ENCODE measurements around the gene CACNA1C. TPM values are rescaled to one million over a fixed set of nuclear protein-coding genes. Genes with fewer than 3 reads are reported as not detected.
"Not testable (repeated sequence)": the region's sequence is repeated elsewhere in the genome, so short reads cannot be mapped to it uniquely, and the experiment has no call there.

CACNA1C gene
- total RNA-seq, 1 donor from 2014 or later, result 0.42 TPM

DNA sequence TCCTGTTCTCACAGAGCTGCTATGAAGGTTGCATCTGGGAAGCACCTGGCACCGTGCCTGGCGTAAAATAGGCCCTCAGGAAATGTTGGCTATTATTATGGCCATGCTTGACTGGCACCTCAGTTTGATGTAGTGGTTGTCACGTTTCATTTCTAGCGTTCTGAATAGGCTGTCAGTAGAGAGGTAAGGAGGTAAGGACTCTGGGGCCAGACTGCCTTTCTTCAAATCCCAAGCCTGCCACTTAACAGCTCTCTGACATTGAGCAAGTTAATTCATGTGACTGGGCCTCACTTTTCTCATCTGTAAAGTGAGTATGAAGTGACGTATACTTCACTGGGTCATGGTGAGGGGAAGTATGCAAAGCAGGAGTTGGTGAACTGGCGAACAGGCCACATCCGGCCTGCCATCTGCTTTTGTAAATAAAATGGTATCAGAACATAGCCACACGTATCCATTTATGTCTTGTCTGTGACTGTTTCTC, 196.2 kb downstream of the CACNA1C start:
- intact Hi-C loops (cut with micrococcal nuclease), result no loop called here

DNA sequence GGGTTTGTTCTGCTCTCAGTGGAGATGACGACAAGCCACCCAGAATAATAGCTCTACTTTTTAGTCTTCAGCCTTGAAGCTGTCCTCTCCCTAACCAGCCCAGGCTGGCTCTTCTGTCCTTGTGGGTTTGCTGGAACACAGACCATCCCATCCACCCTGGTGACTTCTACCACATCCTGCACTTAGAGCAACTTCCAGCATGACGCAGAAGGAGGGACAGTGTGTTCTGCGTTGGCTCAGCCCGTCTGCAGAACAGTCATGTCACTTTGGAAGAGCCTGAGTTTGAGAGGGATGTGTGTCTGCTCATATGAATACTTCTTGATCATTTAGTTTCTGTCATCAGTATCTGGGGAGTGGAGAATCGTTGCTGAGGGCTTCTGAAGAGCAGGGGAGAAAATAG, 198.0 kb downstream of the CACNA1C start:
- intact Hi-C loops (cut with micrococcal nuclease), result no loop called here

DNA sequence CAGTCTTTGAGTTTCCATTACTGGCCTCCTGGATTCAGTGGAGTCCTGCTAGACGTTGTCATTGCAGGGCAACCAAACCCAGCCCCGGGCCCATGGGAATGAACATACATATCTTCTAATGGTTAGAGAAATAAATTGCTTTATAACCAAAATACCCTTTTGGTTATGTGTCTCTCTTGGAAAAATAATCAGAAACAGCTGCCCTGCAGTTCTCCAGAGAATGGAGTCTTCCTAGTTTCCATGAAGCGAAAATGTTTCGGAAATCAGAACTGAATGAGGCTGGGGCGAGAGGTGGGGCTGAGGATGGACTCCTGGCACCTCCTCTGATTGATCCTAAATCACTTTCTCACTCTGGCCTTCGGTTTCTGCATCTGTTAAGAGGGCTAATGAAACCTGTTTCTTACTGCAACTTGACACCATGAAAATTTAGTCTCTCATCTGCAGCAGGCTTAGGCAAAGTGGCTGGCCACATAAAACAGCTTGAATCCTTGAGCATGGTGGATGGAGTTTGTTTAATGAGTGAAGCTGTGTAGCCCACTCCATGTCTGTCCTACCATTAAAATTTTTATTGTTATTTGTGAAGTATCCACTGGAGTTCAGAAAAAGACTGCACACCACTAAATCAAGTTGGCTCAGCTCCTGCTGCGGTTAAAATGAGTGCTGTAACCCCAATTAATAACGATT, 198.9 kb downstream of the CACNA1C start:
- intact Hi-C loops (cut with micrococcal nuclease), result no loop called here

DNA sequence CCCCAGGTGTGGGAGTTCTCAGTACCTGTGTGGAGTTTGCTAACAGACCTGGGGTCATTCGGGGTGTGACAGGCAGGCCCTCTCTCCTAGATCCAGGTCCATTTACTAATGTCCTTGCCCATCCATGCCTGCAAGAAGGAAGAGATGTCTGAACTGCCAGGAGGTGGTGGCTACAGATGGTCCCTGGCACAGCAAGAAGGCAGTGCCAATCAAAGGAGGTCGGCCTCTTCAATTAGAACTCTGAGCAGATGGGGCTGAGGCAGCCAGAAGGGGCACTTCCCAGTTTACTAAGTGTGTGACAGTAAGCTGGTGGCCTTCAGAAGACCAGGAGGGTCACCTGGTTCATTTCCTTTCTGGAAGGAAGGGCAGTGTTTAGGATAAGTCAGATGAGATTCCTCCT, 202.5 kb downstream of the CACNA1C start:
- intact Hi-C loops (cut with micrococcal nuclease), result no loop called here

DNA sequence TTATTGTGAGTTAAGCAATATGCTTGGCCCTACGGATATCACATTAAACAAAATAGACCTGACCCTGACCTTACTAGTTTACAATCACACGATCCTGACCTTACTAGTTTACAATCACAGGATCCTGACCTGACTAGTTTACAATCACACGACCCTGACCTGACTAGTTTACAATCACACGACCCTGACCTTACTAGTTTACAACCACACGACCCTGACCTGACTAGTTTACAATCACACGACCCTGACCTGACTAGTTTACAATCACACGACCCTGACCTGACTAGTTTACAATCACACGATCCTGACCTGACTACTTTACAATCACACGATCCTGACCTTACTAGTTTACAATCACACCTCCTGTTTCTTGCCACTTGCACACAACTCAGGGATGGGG, 202.9 kb downstream of the CACNA1C start:
- intact Hi-C loops (cut with micrococcal nuclease), result not testable (repeated sequence)

DNA sequence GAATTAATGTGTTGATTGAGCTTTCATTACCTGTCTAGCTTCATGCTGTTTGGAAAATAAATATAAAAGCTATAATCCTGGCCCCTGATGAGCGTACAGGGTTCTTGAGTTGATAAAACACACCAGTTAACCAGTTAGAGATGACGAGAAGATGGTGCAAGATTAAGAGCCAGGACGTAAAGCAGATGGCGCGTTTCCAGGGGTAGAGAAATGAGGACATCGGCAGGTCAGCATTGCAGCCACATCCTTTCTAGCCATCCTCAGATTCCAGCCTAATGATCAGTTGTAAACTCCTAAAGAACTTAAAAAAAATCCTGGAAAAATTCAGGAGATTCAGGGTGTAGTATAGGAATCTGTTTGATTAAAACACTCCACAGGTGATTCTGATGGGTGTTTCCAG, 203.7 kb downstream of the CACNA1C start:
- intact Hi-C loops (cut with micrococcal nuclease), result no loop called here

DNA sequence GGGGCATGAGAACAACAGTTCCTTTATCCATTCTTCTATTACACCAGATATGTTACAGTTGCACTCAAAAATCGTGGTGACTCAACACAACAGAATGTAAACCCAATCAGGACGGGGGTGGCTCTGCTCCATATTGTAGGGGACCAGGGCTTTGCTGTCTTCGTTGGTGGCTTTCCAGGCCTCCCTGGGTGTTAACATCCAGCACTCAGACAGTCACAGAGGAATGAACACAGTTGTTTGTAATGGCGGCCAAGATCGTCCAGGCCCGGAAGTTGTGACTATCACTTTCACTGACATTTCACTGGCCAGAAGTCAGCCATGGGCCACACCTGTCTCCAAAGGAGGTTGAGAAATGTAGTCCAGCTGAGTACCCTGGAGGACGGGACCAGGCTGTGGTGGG, 204.1 kb downstream of the CACNA1C start:
- intact Hi-C loops (cut with micrococcal nuclease), result no loop called here

DNA sequence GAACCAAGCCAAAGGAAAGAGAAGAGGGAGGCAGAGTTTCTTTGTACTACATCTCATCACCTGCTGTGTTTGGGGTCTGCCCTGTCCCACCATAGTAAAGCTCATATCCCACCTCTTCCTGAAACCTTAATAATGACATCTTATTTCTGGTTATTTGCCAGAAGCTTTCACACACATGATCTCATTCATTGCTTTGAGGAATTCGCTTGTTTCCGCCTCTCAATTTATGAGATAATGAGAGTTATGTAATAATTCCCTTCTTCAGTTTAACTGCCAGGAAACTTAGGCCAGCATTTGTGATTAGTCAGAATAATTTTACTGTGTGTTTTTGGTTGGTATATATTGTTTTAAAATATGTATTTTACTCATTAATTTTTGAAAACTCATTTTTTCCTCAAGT, 205.2 kb downstream of the CACNA1C start:
- intact Hi-C loops (cut with micrococcal nuclease), result no loop called here

DNA sequence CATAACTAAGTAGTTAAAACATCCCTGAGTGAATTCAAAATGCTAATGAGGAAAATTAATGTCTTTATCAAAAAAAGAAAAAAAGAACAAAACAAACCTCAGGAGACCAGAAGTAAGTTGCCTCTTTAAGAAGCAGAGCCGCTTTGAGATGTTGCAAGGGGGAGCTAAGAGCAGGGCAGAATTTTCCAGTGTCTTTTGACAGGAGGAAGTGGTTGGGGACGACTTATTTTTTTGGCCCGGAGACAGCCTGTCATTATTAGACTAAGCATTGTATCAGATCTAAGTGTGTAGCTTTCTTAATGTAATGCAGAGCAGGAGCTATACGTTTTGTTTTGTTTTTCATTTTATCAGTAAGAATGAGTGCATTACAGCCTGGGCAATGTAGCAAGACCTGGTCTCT, 206.6 kb downstream of the CACNA1C start:
- intact Hi-C loops (cut with micrococcal nuclease), result no loop called here

DNA sequence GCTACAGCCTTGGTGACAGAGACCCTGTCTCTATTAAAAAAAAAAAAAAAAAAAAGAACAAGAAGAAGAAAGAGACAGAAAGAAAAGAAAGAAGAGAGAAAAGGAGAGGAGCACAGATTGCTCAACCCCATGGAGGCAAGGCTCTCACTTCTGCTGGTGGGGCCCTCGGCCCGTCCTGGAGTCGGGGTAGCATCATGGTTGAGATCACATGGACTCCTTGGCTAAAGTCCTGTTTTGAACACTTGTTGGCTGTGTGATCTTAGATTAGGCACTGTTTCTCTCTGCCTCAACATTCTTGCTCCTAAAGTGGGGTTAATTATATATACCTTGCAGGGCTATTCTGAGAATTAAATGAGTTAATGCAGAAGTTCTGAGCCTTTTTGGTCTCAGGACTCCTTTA, 207.7 kb downstream of the CACNA1C start:
- intact Hi-C loops (cut with micrococcal nuclease), result no loop called here

DNA sequence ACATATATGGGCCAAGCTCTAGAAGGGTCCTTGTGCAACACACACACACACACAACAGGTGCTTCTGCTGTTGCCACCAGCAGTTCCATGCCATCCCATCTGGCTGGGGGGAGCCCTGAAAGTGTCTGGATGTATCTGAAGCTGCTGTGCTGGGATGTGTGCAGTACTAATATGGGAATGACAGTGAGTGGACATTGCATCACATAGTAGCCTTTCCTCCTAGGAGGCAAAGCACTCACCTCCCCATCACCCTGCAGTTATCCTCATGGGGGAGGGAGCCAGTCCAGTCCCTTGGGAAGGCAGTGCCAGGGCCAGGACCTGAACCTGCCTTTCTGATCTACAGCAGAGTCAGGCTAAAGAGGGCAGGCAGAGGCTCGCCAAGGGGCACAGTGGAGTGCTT, 208.9 kb downstream of the CACNA1C start:
- intact Hi-C loops (cut with micrococcal nuclease), result no loop called here

DNA sequence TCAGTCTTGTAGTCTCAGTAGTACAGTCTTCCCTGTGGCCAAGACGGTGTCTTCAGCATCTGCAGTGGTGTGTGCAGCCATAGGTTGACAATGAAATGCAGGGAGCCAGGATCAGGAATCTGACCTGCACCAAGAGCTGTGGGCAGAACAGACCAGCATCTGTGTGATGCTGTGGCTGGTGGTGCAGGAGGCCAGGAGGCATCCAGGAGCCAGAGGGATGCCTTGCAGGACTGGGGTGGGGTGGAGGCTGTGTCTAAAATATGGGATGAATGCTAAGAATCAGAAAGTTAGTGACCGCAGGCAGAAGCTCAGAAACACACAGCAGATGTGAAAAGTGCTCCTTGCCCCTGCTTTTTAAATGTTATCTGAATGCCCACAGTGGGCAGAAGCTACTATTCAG, 209.7 kb downstream of the CACNA1C start:
- intact Hi-C loops (cut with micrococcal nuclease), result no loop called here

DNA sequence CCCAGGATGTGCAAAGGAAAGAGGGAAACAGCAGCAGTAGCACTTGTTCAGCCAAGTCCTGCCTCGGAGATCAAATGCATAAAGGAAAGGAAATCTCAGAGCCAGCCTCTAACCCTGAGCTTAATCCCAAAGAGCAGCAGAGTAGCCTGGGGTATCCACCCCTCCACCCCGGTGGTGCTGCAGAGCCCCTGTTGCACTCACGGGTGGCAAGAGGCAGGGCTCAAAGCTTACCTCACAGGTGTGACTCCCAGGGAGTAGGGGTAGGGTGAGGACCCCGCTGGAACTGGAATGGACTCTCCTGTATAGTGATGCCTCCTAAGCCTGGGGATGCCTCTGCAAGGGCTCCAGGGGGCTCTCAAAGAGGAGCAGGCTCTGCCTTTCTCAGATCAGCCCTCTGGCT, 211.1 kb downstream of the CACNA1C start:
- intact Hi-C loops (cut with micrococcal nuclease), result no loop called here

DNA sequence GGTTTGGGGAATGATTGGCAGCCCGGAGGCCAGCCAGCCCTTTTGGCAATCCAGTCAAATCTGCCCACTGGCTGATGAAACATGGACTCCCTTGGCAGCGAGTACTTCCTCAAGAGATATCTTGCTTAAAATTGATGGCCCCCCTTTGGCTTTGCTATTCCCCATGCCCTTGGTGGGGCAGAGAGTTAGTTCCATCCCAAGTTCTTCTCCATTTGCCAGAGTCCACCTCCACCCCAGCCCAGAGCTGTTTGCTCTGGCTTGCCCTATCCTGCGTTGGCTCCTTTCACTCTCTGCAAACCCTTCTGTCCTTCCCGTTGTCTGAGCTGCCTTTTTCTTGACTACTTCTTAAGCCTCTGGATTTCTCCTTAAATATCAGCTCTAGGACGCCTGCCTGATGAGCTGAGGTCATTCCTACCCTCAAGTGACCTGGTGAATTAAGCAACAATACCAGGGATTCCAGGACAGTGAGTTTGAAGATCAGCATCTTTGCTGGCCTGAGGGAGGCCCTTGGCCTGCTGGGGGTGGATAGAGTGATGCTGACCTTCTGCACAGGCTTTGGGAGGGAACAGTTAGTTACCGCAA, 212.0 kb downstream of the CACNA1C start:
- intact Hi-C loops (cut with micrococcal nuclease), result no loop called here

DNA sequence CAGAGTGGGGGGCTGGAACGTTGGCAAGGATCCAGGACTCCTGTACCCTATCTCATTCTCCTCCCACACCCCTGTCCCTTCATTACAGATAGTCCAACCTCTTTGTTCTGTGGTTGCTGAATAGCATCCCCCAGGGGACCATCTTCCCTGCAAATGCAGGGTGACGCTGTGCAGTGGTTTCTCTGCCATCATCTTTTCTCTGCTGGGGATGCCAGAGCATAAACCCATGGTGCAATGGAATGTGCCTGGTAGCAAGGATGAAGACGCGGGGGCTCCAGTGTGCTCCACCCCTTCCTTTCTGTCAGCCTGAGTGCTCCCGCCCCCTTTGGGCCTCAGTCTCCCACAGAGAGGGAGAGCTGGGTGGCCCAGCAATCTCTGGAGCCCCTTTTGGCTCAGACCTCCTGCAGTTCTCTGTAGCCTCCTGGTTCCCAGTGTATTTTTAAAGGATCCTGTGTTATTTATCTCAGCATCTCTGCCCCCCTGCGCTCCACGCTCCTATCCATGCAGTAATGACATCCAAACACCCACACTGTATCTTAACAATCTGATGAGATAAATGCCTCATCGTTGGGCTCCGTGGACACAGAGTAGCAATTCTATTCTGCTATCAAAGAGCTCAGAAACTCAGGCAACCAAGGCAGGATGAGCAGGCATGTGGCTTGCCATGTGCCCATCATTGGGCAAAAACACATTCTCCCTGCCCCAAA, 212.8 kb downstream of the CACNA1C start:
- intact Hi-C loops (cut with micrococcal nuclease), result no loop called here

DNA sequence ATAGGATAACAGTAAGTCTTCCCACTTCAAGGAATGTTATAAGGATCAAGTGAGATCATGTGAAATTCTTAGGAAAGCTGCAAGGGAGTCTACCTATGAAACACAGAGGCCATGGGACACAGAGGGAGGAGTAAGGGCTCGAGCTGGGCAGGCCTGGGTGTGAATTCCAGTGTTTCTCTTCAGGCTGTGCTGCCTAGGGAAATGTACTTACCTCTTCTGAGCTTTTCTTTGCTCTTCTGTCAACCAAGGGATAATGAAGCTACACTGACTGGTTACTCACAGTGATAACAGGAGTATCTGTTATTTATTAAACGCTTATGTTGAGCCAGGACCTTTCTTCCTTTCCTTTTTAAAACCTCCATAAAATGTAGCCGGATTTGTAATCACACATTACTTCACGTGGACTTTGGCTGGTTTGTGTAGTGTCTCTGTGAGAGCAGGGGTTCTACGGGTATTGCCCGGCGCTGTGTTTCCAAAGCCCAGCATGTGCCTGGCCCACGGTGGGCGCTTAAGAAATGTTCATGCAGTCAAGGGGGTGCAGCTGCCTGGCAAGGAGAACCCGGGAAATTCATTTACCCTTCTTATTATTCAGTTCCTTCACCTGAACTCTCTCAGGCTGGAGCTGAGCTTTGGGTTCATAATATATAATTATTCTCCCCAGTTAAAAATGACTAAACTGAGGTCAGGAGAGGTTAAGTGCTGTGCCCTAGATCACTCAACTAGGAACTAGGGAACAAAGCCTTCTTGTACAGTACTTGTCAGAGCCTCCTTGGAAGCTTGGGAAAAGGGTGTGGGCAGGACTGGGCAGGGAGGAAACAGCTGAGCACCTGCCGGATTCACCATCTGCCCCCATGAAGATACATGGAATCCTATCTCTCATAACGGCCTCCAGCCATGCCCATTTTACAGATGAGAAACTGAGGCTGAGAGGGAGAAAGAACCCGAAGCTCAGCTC, 214.2 kb downstream of the CACNA1C start:
- intact Hi-C loops (cut with micrococcal nuclease), result no loop called here

DNA sequence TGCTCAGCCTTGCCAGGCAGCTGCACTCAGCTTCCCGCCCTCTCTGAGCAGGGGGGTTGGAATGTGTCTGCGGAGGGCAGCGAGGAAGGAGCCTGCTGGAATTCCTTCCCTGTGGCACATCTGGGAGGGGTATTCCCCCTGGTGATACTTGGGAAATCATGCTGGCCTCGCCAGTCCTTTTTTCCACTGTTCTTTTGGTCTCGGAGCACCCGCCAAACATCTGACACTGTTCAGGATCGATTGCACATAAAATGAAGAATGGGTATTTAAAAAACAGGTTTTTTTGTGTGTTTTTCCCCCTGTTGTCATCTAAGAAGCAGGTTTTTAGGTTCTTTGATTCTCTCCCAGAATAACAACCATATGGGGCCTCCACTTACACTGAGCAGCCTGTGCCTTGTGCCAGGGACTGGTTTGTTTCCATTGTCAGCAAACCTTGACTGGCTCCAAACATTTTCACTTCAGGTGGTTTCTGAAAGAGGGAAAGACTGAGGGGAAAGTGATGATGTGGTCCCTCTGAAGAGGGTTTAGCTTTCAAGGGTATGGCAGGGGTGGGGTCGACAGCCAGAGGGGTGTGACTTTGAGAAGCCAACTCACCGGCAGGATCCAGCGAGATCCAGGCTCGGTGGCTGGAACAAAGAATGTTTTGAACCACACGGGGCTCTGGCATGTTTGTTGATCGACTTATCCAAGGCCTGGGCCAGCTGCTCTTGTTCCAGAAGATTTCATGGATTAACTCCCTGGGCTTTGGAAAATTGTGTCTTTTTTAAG, 215.1 kb downstream of the CACNA1C start:
- intact Hi-C loops (cut with micrococcal nuclease), result no loop called here

DNA sequence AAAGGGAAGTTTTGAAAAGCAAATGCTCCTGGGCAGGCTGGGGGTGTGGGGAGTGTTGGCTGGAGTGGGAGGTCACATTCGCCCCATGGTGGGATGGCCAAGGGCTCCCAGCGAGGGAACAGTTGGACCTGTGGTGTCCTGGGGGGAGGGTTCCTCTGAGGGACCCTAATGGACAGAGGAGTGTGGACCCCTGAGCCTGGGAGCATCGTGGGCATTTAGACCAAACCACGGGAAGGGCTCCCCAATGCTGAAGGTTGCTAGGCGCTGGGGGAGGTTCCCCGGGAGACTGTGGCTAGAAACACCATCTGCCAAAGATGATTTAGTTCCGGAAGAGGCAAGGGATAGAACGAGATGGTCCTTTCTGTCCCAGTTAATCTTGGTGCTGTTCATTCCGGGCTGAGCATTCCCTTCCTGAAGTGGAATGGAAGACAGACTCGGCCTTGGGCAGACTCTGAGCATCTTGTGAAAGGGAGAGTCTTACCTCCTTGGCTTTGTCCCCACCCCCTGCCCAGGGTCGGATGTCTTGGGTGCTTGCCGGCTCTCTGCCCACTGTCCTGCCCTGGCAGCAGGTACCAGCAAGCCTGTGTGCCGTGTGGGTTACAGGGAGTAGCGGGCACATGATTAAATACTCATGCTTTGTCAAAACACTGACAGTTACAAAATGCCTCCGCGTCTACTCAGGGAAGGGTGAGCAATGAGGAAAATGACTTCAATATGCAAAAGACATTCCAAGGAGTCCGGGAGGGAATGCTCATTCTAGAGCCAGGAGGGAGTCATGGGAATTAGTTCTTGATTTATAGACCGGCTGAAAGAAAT, 215.9 kb downstream of the CACNA1C start:
- intact Hi-C loops (cut with micrococcal nuclease), result no loop called here

DNA sequence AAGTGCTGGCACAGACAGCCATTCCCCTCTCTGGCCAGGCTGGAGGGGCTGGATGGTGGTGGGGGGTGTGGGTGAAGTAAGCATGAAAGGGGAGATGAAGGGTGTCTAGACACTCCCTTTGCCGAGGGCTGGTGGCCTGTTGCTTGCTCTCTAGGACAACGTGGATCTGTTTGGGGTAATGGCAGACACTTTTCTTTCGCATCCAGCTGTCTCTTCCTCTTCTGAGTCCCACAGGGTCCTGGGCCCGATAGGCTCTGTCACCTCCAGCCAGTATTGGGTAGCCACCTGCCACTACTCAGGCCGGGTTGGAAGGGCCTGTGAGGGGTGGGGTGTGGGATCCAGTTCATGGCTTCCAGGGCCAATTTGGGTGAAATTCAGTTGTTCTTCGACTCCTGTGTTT, 218.1 kb downstream of the CACNA1C start:
- intact Hi-C loops (cut with micrococcal nuclease), result no loop called here

DNA sequence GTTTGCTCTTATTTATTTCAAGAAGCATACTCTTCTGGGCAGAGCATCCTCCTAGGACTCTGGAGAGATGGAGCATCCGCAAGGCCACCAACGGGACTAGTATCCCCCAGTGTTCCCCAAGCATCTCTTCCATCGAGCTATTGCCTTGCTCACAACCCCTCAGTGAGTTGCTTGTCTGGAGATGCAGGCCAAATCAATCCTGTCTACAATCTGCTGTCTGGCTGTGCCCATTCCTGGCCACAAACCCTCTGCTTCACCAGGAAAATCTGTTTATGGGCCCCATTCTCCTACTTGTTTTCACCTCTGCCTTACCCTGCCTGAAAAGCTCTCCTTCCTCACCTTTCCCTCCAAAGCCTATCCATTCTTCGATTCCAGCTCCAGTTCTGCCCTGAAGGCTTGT, 219.2 kb downstream of the CACNA1C start:
- intact Hi-C loops (cut with micrococcal nuclease), result no loop called here
